Stimulated activated naive CD8-positive, alpha-beta T cell treated with anti-CD3 and anti-CD28 coated beads, Interleukin-15, amount 100 ng/mL, for 72 hours (primary cell): ENCODE results near the gene L3MBTL3.
"Not testable (repeated sequence)": the region's sequence is repeated elsewhere in the genome, so short reads cannot be mapped to it uniquely, and the experiment has no call there.

Experiments used
- ATAC-seq: fragments of 150-1000 bp; cut with Tn5 transposase; 2 replicates; pipeline ENCODE4 v1.10.0; 2021; ENCODE audit warnings: mild to moderate bottlenecking, moderate library complexity
- DNase-seq, 2 donors: peaks; one replicate each; pipeline ENCODE4 v3.0.0; 2021 to 2022
- H3K27ac Mint-ChIP-seq, 2 donors: one replicate each; pipeline ENCODE4 v1.8.0; 2022; ENCODE audit warnings: mild to moderate bottlenecking in 2 of 2, mixed read lengths in 2 of 2, moderate library complexity in 2 of 2
- H3K27me3 Mint-ChIP-seq: one replicate; pipeline ENCODE4 v1.8.0; 2022; ENCODE audit warnings: mixed read lengths
- H3K4me1 Mint-ChIP-seq: one replicate; pipeline ENCODE4 v1.8.0; 2022; ENCODE audit warnings: mild to moderate bottlenecking, mixed read lengths
- H3K4me3 Mint-ChIP-seq, 2 donors: one replicate each; pipeline ENCODE4 v1.8.0; 2022; ENCODE audit warnings: mild to moderate bottlenecking in 2 of 2, mixed read lengths in 2 of 2, moderate library complexity in 1 of 2
- H3K9me3 Mint-ChIP-seq, 2 donors: one replicate each; pipeline ENCODE4 v1.8.0; 2022; ENCODE audit warnings: mixed read lengths in 2 of 2

Gene L3MBTL3

DNA sequence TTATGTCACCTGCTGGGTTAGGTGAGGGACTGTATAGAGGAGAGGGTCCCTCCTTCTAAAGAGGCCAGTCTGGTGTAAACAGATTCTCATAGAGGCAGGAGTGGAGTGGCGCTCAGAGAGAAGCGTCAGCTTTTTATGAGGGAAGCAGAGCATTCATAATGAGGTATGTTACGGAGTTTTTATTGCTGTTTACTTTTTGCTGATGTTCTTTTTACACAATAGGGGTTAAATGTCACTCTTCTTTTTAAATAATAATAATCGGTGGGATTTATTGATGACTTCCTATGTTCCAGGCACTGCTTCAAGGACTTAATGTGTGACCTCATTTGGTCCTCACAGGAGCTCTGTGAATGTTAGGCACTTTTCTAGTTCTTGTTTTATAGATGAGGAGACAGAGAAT, 79.9 kb downstream of the L3MBTL3 start:
- no peak overlapping the region for H3K27ac Mint-ChIP-seq
- no peaks in the 10 kb centered on the region for H3K9me3 Mint-ChIP-seq
- peaks cover 5% of the 10 kb centered on the region for H3K4me1 Mint-ChIP-seq
- DNase-seq (no peak), ATAC-seq (no peak)
- H3K27me3 Mint-ChIP-seq: no peaks in the 10 kb centered on the region
- H3K4me3 Mint-ChIP-seq: no peak overlapping the region

DNA sequence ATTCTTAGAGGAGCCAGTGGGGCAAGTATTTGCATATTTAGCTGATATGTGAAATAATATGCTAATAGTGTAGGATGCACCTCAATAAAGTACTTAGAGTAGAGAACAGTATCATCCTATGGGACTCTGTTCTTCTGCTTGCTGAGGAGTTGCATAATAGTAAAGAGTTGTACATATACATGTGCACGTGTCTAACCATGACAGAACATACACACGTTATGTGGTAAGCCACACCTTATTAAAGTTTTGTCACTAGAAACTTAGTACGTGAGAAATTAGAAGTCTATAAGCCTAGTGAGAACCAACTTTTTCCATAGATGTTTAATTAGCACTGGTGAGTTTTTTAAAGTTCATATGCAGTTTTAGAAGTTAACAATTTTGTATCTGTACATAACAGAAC, 80.7 kb downstream of the L3MBTL3 start:
- DNase-seq (no peak), ATAC-seq (no peak)
- Mint-ChIP-seq H3K27me3 (no peaks in the 10 kb centered on the region), H3K9me3 (no peaks in the 10 kb centered on the region), H3K27ac (no peak overlapping the region), H3K4me1 (no peaks in the 10 kb centered on the region), H3K4me3 (no peak overlapping the region)

DNA sequence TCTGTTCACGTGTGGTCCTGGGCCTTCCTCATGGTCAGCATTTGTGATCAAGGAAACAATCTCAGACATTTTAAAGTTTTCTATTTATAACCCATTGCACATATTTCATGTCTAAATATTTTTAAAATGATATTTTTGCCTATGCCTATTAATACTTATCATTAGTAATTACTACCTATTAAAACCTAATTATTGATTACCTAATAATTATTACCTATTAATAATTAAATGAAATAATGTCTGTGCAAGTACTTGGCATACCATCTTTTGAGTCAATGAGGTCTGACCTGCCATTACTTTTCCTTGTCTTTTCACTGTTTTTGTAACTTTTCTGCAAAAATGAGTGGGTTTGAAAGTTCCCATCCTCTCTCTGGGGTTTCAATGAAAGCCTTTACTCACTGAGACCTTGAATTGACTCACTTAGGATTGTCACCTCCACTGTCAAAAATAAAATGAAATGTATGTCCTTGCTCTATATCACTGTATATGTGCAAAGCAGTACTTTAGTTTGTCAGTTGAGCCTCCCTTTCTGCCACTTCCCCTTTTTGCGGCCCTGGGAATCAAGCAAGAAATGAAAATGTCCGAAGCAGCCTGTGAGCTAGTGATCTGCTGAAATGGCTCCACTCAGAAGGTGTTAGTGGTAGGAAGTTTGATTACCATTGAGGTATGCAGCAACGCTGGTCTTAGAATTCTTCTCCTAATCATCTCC, 87.8 kb downstream of the L3MBTL3 start:
- no peak overlapping the region for H3K4me3 Mint-ChIP-seq
- no peaks in the 10 kb centered on the region for H3K4me1 Mint-ChIP-seq
- no peak overlapping the region for H3K27ac Mint-ChIP-seq
- no peak for ATAC-seq
- DNase-seq: no peak
- H3K9me3 Mint-ChIP-seq: peaks cover 0 to 6% of the 10 kb centered on the region in 2 donors
- no peaks in the 10 kb centered on the region for H3K27me3 Mint-ChIP-seq

DNA sequence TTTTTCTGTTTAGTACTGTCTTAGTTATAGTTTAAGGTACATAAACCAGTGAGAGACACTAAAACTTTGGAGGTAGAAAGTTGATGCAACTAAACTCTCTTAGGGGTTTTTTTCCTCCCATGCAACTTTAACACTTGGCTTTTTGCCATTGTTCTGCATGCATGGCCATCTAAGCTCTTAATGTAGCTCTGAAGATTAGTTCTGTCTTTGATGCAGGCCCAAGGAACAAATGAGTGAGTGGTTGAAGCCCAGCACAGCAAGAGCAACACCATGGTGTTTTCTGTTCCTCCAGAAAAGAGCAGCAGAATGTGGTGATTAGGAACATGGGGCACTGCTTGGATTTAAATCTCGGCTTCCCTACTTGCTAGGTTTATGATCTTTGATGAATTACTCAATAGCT, 89.3 kb downstream of the L3MBTL3 start:
- no peak overlapping the region for H3K4me3 Mint-ChIP-seq

DNA sequence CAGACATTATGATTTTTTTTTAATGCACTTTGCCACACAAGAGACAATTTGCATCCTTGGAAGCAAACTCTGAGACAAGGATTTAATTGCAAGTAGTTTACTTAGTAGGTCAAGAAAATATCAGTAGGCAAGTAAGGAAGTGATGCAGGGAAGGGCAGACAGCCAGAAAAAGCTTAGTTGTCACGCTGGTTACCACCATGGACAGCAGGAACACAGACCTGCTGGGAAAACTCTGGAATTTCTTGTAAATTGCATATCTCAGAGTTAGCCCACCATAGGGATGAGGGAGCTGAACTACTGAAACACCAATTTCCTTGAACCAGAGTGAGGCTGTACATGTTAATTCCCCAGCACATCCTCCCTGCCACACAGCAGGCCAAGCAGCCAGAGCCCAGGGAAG, 92.7 kb downstream of the L3MBTL3 start:
- no peaks in the 10 kb centered on the region for H3K4me1 Mint-ChIP-seq
- H3K4me3 Mint-ChIP-seq: no peak overlapping the region
- no peaks in the 10 kb centered on the region for H3K27me3 Mint-ChIP-seq
- no peak for ATAC-seq
- DNase-seq: no peak
- H3K27ac Mint-ChIP-seq: no peak overlapping the region
- H3K9me3 Mint-ChIP-seq: peaks cover 0 to 6% of the 10 kb centered on the region in 2 donors

More for the DNA sequence above, 89.3 kb downstream of the L3MBTL3 start:
- H3K27me3 Mint-ChIP-seq: no peaks in the 10 kb centered on the region
- no peaks in the 10 kb centered on the region for H3K4me1 Mint-ChIP-seq
- DNase-seq (no peak), ATAC-seq (no peak)
- peaks cover 0 to 6% of the 10 kb centered on the region in 2 donors for H3K9me3 Mint-ChIP-seq
- no peak overlapping the region for H3K27ac Mint-ChIP-seq

DNA sequence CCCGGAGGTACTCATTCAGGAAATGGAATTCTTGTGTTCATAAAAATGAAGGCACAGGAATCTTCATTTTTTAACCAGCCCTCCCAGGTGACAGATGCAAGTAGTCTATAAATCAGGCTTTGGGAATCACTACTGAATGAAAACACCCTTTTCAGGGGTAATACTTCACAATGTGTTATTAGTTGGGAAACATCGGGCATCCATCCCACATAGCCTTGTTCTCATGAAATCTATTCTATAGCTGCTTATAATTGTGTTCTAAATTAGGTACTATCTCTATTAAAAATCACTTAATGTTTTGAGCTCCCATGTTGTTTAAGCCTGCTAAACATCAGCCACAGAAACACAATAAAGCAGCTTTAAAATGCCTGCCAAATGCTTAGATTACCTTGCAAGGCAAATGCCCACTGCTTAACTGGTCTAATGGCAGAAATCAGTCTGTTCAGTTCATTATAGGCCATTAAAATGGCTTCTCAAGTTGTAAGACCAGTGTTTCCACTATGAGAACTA, 94.9 kb downstream of the L3MBTL3 start:
- ATAC-seq (no peak), DNase-seq (no peak)
- Mint-ChIP-seq H3K27ac (no peak overlapping the region), H3K27me3 (no peaks in the 10 kb centered on the region), H3K4me3 (no peak overlapping the region), H3K4me1 (no peaks in the 10 kb centered on the region), H3K9me3 (peaks cover 0 to 6% of the 10 kb centered on the region in 2 donors)

DNA sequence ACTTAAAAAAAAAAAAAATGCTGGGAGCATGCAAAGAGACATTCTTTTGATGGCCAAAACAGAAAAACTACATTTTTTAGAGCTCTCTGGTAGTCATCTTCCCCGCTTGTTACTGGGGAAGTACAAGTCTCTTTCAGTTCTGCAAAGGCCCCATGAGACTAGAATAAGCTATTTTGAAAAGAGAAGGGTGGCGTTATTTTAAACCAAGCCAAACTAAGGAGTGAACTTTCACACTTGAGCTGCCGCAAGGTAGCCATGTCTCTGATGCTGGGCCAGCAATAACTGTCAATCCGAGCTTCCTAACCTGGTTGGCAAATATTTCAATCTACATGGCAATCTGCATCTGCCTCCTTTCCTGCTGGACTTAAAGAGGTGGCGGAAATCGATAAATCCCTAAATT, 96.7 kb downstream of the L3MBTL3 start:
- Mint-ChIP-seq H3K27ac (no peak overlapping the region), H3K4me3 (no peak overlapping the region), H3K4me1 (no peaks in the 10 kb centered on the region), H3K27me3 (no peaks in the 10 kb centered on the region), H3K9me3 (peaks cover 0 to 4% of the 10 kb centered on the region in 2 donors)
- no peak for ATAC-seq
- DNase-seq: no peak

DNA sequence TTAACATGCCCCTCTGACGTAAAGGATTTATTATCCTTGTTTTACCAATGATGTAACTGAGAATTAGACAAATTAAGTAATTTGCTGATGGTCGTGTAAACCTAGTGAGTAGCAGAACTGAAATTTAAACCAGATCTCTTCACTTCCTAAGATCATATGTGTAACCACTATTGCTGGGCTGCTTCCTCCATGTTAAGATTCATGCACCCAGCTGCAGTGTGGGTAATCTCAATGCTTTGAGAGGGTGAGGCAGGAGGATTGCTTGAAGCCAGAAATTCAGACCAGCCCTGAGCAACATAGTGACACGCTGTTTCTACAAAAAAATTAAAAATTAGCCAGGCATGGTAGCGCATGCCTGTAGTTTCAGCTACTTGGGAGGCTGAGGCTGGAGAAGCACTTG, 97.9 kb downstream of the L3MBTL3 start:
- DNase-seq: no peak
- Mint-ChIP-seq H3K27ac (peak overlapping the region; percentile 15 to 69), H3K27me3 (no peaks in the 10 kb centered on the region), H3K9me3 (no peaks in the 10 kb centered on the region), H3K4me3 (no peak overlapping the region), H3K4me1 (no peaks in the 10 kb centered on the region)
- no peak for ATAC-seq

DNA sequence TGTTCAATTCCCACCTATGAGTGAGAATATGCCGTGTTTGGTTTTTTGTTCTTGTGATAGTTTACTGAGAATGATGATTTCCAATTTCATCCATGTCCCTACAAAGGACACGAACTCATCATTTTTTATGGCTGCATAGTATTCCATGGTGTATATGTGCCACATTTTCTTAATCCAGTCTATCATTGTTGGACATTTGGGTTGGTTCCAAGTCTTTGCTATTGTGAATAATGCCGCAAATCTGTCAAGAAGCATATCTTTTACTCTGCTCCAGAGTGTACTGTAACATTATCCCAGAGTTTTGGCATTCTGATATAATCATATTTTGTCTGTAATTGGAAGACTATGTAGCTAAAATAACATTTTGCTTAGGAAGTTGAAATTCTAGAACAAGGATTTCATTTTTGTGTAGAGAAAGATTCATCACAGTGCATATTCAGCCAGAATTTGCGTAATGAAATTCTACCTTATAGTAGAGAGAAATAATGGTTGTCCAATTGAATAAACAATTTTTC, 98.9 kb downstream of the L3MBTL3 start:
- not testable (repeated sequence) for H3K4me3 Mint-ChIP-seq, H3K9me3 Mint-ChIP-seq, H3K27me3 Mint-ChIP-seq, ATAC-seq, H3K4me1 Mint-ChIP-seq, H3K27ac Mint-ChIP-seq, DNase-seq

DNA sequence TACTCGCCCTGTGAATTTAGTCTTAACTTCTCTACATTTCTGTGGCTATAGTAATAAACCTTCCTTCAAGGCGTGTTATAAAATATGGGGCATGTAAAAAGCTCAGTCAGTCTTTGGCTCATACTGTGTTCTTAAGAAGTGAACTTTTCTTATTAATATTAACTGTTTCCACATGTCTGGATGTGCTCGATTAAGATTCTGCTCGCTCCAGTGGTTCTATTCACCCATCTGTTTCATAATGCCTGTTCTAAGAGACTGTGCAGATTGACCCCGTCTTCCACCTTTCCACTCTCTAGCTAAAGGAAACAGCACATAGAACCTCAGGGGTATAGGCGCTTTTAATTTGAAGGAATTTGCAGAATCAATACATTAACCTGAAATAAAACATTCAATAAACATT, 99.9 kb downstream of the L3MBTL3 start:
- ATAC-seq (no peak), DNase-seq (no peak)
- H3K4me1 Mint-ChIP-seq: no peaks in the 10 kb centered on the region
- no peak overlapping the region for H3K27ac Mint-ChIP-seq
- no peaks in the 10 kb centered on the region for H3K9me3 Mint-ChIP-seq
- H3K27me3 Mint-ChIP-seq: no peaks in the 10 kb centered on the region
- H3K4me3 Mint-ChIP-seq: no peak overlapping the region

DNA sequence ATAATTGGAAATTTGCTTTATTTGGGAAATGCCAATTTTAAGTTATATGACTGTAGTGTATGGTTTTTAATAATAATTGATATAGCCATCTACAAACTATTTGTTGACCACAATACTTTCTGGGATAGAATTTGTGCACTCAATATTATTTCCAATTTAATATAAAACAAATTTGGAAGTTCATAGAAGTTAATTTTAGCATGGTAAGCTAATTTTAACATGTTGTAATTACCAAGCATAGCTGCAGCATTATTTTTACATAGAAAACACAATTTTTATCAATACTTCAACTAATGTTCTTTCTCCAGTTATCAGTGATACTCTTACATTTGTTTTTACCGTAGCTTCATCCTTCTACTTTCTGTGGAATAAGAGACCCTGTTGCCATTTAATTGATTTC, 100.8 kb downstream of the L3MBTL3 start:
- no peak for ATAC-seq
- no peak for DNase-seq
- H3K9me3 Mint-ChIP-seq: no peaks in the 10 kb centered on the region
- H3K27ac Mint-ChIP-seq: no peak overlapping the region
- H3K4me3 Mint-ChIP-seq: no peak overlapping the region
- no peaks in the 10 kb centered on the region for H3K4me1 Mint-ChIP-seq
- no peaks in the 10 kb centered on the region for H3K27me3 Mint-ChIP-seq

DNA sequence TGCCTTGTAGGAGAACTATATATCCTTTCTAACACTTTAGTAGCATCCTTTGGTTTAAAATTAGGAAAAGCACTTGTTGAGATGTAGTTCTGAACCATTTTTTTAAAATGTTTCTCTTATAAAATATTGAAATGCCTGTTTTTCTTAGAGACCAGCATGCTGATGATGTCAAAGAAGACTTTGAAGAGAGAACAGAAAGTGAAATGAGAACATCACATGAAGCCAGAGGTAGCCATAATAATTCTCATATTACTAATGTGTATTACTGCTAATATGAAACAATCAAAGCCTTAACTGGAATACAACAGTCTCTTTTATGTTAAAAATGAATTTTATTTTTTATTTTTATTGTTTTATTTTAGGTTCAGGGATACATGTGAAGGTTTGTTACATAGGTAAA, 102.3 kb downstream of the L3MBTL3 start:
- DNase-seq (no peak), ATAC-seq (no peak)
- Mint-ChIP-seq H3K4me3 (no peak overlapping the region), H3K9me3 (no peaks in the 10 kb centered on the region), H3K27ac (no peak overlapping the region), H3K4me1 (no peaks in the 10 kb centered on the region), H3K27me3 (no peaks in the 10 kb centered on the region)

DNA sequence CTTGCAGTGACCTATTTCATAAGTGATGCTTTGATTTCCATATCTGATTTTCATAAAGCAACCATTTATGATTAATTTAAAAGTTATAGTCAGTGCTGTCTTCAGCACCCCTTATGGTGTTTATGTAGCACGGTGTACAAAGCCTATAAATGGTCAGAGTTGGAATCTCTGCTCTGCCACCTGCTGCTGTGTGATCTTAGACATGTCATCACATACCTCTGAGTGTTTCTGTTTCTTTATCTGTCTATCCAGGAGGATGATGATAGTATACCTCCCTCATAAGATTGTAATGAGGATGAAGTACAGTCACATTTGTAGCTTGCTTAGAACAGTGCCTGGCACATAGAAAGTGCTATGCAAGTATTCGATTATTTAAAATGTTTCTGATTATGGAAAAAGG, 103.9 kb downstream of the L3MBTL3 start:
- Mint-ChIP-seq H3K27me3 (no peaks in the 10 kb centered on the region), H3K4me3 (no peak overlapping the region), H3K27ac (no peak overlapping the region), H3K9me3 (no peaks in the 10 kb centered on the region), H3K4me1 (peaks cover 12% of the 10 kb centered on the region)
- no peak for DNase-seq
- ATAC-seq: no peak

DNA sequence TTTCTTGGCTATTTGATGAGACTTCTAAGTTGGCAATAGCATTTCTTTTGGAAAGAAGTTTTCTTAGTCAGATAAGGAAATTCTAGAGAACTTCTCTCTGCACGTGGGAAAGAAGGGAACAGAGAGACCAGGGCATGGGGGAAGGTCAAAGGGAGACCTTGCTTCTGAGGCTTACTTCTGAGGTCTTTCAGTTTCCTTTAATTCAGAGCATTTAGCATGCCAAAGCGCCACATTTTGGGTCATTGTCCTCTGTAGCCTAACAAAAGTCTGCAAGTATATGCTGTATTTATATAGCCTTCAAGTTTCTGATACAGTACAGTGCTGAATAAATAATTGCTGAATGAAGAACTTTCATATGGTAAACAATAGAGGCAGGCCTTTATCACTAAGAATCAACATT, 108.8 kb downstream of the L3MBTL3 start:
- H3K4me1 Mint-ChIP-seq: peaks cover 52% of the 10 kb centered on the region
- ATAC-seq: no peak
- H3K9me3 Mint-ChIP-seq: no peaks in the 10 kb centered on the region
- no peak overlapping the region for H3K27ac Mint-ChIP-seq
- no peak for DNase-seq
- no peaks in the 10 kb centered on the region for H3K27me3 Mint-ChIP-seq
- H3K4me3 Mint-ChIP-seq: no peak overlapping the region

DNA sequence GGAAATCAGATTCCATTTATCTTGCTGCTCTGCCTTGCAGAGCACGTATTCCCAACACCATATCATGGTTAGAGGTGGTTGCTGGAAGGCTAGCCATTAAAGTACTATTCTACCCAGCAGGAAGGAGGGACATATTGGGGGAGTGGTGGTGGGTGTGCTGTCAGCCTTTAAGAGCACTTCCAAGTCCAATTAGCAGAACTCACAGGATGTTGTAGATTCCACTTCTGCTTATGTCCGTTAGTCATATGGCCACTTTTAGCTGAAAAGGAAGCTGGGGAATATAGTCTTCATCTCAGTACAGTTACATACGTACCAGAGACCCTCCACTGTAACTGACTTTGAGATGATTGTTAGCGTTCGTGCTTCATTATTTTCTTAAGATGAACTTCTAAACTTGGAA, 109.9 kb downstream of the L3MBTL3 start:
- Mint-ChIP-seq H3K4me3 (no peak overlapping the region), H3K9me3 (no peaks in the 10 kb centered on the region), H3K27me3 (no peaks in the 10 kb centered on the region), H3K4me1 (peaks cover 62% of the 10 kb centered on the region), H3K27ac (no peak overlapping the region)
- ATAC-seq: no peak
- DNase-seq: no peak

DNA sequence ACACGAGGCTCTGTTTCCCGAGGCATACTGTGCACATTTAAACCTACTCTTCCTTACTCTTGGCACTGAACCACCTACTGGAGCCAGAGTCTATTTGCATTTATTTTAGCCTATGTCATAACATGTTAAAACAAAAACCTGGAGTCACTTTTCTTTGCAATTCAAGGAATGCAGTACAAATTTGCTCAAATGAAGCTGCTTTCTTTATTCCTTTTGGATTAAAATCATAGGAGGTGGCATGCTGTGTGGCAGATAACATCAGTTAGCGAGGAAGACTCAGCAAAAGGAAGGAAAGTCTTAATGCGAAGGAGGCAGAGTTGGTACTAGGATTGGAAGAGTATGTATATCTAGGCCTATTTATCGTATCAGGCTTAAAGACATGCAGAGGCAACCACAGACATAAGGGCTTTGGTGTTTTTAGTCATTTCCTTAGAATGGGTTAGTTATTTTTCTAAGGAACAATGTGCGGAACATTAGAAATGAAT, 111.4 kb downstream of the L3MBTL3 start:
- H3K4me3 Mint-ChIP-seq: no peak overlapping the region
- H3K27ac Mint-ChIP-seq: no peak overlapping the region
- peaks cover 75% of the 10 kb centered on the region for H3K4me1 Mint-ChIP-seq
- no peaks in the 10 kb centered on the region for H3K27me3 Mint-ChIP-seq
- no peaks in the 10 kb centered on the region for H3K9me3 Mint-ChIP-seq
- ATAC-seq (no peak), DNase-seq (no peak)

DNA sequence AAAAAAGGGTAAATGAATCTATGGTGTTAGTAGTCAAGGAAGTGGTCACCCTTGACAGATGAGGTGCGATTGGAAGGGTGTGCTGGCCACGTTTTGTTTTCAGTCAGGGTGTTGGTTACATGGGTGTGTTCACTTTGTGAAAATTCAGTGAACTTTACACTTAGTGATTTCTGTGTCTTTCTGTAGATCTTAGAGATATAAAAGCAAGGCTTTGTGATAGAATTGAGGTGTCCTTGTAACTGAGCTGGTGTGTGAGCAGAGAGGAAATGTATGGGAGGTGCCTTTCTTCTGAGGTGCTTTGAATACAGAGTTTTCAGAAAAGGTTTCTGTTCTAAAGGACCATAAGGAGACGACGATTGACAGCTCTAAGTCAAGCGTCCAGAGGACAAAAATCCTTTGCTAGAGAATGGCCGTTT, 113.9 kb downstream of the L3MBTL3 start:
- Mint-ChIP-seq H3K9me3 (no peaks in the 10 kb centered on the region), H3K4me3 (peak overlapping the region; percentile 62 to 78), H3K27ac (peak overlapping the region; percentile 56 to 86), H3K27me3 (no peaks in the 10 kb centered on the region), H3K4me1 (peaks cover 74% of the 10 kb centered on the region)
- peak; percentile 96 for ATAC-seq
- peak; percentile 36 to 71 for DNase-seq
